GM12878 (cell line): ENCODE results near the gene USP12. TPM values are rescaled to one million over a fixed set of nuclear protein-coding genes. Genes with fewer than 3 reads are reported as not detected.

Experiments
- ATAC-seq: fragments of 200-7000 bp; cut with Tn5 transposase; 3 replicates; pipeline ENCODE4 v1.9.1; 2020; ENCODE audit warnings: mild to moderate bottlenecking, moderate library complexity
- BruUV-seq: library from RNA; stranded (reverse); fragments of 400-500 nt; replicated peaks from 2 replicates; lab custom pipeline; 2021; lab: Mats Ljungman, UMichigan
- CTCF ChIA-PET: fragments of 300-600 bp; sonication (Branson Sonifier 250); formaldehyde crosslinking; extraction: SDS; loops from one replicate; lab custom pipeline; 2021; ENCODE audit warnings: inconsistent platforms; lab: Yijun Ruan, JAX
- POLR2A ChIA-PET: fragments of 350-600 bp; formaldehyde crosslinking; extraction: SDS; loops from one replicate; lab custom pipeline; 2021; ENCODE audit warnings: inconsistent platforms; lab: Charles Lee
- RAD21 ChIA-PET: fragments of 300-600 bp; sonication (Branson Sonifier 250); formaldehyde crosslinking; loops from one replicate; lab custom pipeline; 2023; ENCODE audit warnings: antibody characterized with exemption; ENCODE audit not compliant: unreplicated experiment; lab: Charles Lee
- SMC1A ChIA-PET: fragments of 300-600 bp; sonication (Branson Sonifier 250); formaldehyde crosslinking; loops from one replicate; lab custom pipeline; 2023; ENCODE audit not compliant: unreplicated experiment, uncharacterized antibody; lab: Charles Lee
- DNase-seq: peaks from one replicate; pipeline ENCODE4 v3.0.0-alpha.2; 2011; ENCODE audit warnings: low read depth, low spot score
- FAIRE-seq: peaks from 3 replicates; lab custom pipeline; 2011; peaks lifted over from hg19 to GRCh38; lab: Jason Lieb, UNC
- H2AFZ ChIP-seq: 2 replicates; pipeline ENCODE4 v1.6.0; 2011; ENCODE audit warnings: low read depth, low read length, control low read depth; ENCODE audit not compliant: control insufficient read depth
- H3K27ac ChIP-seq: 2 replicates; pipeline ENCODE4 v1.5.1; 2011; ENCODE audit warnings: control low read depth; ENCODE audit not compliant: control insufficient read depth, insufficient read depth
- H3K27me3 ChIP-seq, 2 experiments: replicated peaks in 1 of 2; 2 replicates each; pipeline versions ENCODE4 v1.6.0 to v1.6.1; 2011; ENCODE audit warnings: low read length in 1 of 2; ENCODE audit not compliant: control insufficient read depth in 2 of 2, insufficient read depth in 2 of 2
- H3K36me3 ChIP-seq, 2 experiments: 2 replicates each; pipeline ENCODE4 v1.5.1; 2011; ENCODE audit warnings: low read length in 1 of 2; ENCODE audit not compliant: control insufficient read depth in 2 of 2, insufficient read depth in 2 of 2
- H3K4me1 ChIP-seq: 2 replicates; pipeline ENCODE4 v1.6.1; 2011; ENCODE audit warnings: mild to moderate bottlenecking, low read length, moderate library complexity, mixed read lengths; ENCODE audit not compliant: control insufficient read depth, insufficient read depth
- H3K4me2 ChIP-seq: 2 replicates; pipeline ENCODE4 v1.6.0; 2011; ENCODE audit warnings: control low read depth; ENCODE audit not compliant: control insufficient read depth, insufficient read depth
- H3K4me3 ChIP-seq: fragments of 200-600 bp; sonication (generic); 2 replicates; pipeline ENCODE4 v1.5.1; 2016
- H3K79me2 ChIP-seq: 2 replicates; pipeline ENCODE4 v1.6.0; 2011; ENCODE audit warnings: low read length; ENCODE audit not compliant: control insufficient read depth, insufficient read depth
- H3K9ac ChIP-seq: 2 replicates; pipeline ENCODE4 v1.8.0; 2011; ENCODE audit warnings: low read length, control low read depth, mixed read lengths; ENCODE audit not compliant: control insufficient read depth, insufficient read depth
- H3K9me3 ChIP-seq: replicated peaks from 3 replicates; pipeline ENCODE4 v1.5.1; 2011; ENCODE audit warnings: mild to moderate bottlenecking, low read length; ENCODE audit not compliant: control insufficient read depth, insufficient read depth
- H4K20me1 ChIP-seq: 2 replicates; pipeline ENCODE4 v1.6.0; 2011; ENCODE audit not compliant: control insufficient read depth, insufficient read depth
- CREB1 ChIP-seq: IDR thresholded peaks from 2 replicates; pipeline ENCODE4 v1.6.1; 2012; ENCODE audit warnings: low read depth, mild to moderate bottlenecking, inconsistent platforms
- HDAC6 ChIP-seq: fragments of 200-600 bp; sonication (generic); IDR thresholded peaks from one replicate; pipeline ENCODE4 v1.8.0; 2017; ENCODE audit warnings: antibody characterized with exemption; ENCODE audit not compliant: unreplicated experiment
- KDM1A ChIP-seq: fragments of 200-600 bp; sonication (generic); IDR thresholded peaks from 2 replicates; pipeline ENCODE4 v1.6.1; 2016; ENCODE audit warnings: borderline replicate concordance
- NRF1 ChIP-seq: conservative IDR thresholded peaks from 2 replicates; pipeline ENCODE4 v1.6.1; 2011; ENCODE audit warnings: mild to moderate bottlenecking, low read depth, low read length, improper control_type of control experiment
- RCOR1 ChIP-seq: conservative IDR thresholded peaks from 2 replicates; pipeline ENCODE4 v1.6.1; 2012; ENCODE audit warnings: low read depth, low read length, improper control_type of control experiment
- RUNX3 ChIP-seq: IDR thresholded peaks from 2 replicates; pipeline ENCODE4 v1.6.1; 2012; ENCODE audit warnings: low read length, inconsistent platforms
- SMC3 ChIP-seq: IDR thresholded peaks from 2 replicates; pipeline ENCODE4 v1.6.1; 2011; ENCODE audit warnings: low read length, improper control_type of control experiment, borderline replicate concordance
- in situ Hi-C: fragments of 300-500 bp; cut with MboI; formaldehyde crosslinking; loops from 9 replicates; pipeline ENCODE4 v1.14.3; 2018; ENCODE audit warnings: mixed read lengths
- intact Hi-C: fragments of 100-400 bp; cut with micrococcal nuclease; formaldehyde crosslinking; loops from one replicate; pipeline ENCODE4 v1.14.2; 2022; ENCODE audit not compliant: unreplicated experiment
- polyA plus RNA-seq, 11 experiments: library from polyadenylated mRNA; depleted of rRNA in 4 of 11; unstranded in 6 of 11; stranded (reverse) in 5 of 11; fragments of >200 nt; fragmentation: Nextera tagmentation in 4 of 11; fragmentation: Illumina TruSeq in 1 of 11; extraction: Ambion mirVana in 4 of 11; extraction: Trizol in 1 of 11; gene quantifications; 1 replicate in 1 of 11; 2 replicates in 10 of 11; pipeline versions ENCODE4 v1.2.1 to v1.2.3, GENCODE V29; 2011 to 2016; ENCODE audit warnings: inconsistent platforms in 2 of 11, missing spikeins in 2 of 11, low read depth in 1 of 11
- total RNA-seq, 4 experiments: library from RNA; depleted of rRNA in 3 of 4; stranded (reverse); fragments of >200 nt in 3 of 4; fragmentation: Illumina TruSeq in 1 of 4; extraction: Trizol in 1 of 4; gene quantifications; 2 replicates each; pipeline versions ENCODE4 v1.2.1 to v1.2.3, GENCODE V29; 2013 to 2021
- TF ChIP-seq, protein P1 (sequence below): fragments of 450-650 bp; conservative IDR thresholded peaks from 2 replicates; pipeline ENCODE4 v1.6.1; 2017; ENCODE audit warnings: mild to moderate bottlenecking, moderate library complexity
- TF ChIP-seq, protein P2 (sequence below): fragments of 450-650 bp; IDR thresholded peaks from 2 replicates; pipeline ENCODE4 v1.6.1; 2018; ENCODE audit warnings: borderline replicate concordance, mild to moderate bottlenecking; ENCODE audit not compliant: partially characterized antibody
- TF ChIP-seq, protein P3 (sequence below): fragments of 450-650 bp; IDR thresholded peaks from 2 replicates; pipeline ENCODE4 v1.6.1; 2017; ENCODE audit warnings: borderline replicate concordance

The USP12 gene
- total and polyA plus RNA-seq, 10 of the 15 experiments (the other 5 are each of a cell fraction or from before 2014, with no cell fraction given) = 3.5 to 32.2 (median 24.6) TPM

DNA sequence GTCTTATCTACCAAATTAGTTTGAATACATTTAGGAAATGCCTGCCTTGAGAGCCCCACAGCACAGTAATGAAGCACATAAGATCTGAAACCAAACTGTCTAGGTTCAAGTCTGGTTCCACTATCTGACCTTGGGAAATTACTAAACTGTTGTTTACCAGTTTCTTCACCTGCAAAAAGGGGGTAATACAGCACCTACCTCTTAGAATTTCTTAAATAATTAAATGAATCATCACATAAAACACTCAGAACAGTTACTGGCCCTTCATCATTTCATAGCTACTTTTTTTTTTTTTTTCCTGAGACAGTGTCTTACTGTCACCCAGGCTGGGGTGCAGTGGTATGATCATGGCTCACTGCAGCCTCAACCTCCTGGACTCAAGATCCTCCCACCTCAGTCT is 59.6 kb downstream of the USP12 start:
- FAIRE-seq = no peak
- POLR2A ChIA-PET = interaction anchor here (0.6 to 1.3 kb wide), 2 partner anchors 15 to 70 kb away, joined by 3 read pairs; no protein-coding TSS in a partner anchor

More for the DNA sequence above, 59.6 kb downstream of the USP12 start:
- H3K4me2 ChIP-seq = no peak overlapping the region; the same call in 1 of the 2 replicates
- RAD21 ChIA-PET = interaction anchor here (1.3 kb wide), 1 partner anchor 15 kb away, joined by 6 read pairs; no protein-coding TSS in a partner anchor
- no peak overlapping the region for H3K4me3 ChIP-seq
- no peaks in the 10 kb centered on the region for H3K27me3 ChIP-seq
- in situ Hi-C loops (no loop called here), intact Hi-C loops (no loop called here)
- TF ChIP-seq RUNX3 (no peak), KDM1A (no peak), HDAC6 (no peak), SMC3 (no peak), NRF1 (no peak), CREB1 (no peak), RCOR1 (no peak)
- TF ChIP-seq, protein P1, sequence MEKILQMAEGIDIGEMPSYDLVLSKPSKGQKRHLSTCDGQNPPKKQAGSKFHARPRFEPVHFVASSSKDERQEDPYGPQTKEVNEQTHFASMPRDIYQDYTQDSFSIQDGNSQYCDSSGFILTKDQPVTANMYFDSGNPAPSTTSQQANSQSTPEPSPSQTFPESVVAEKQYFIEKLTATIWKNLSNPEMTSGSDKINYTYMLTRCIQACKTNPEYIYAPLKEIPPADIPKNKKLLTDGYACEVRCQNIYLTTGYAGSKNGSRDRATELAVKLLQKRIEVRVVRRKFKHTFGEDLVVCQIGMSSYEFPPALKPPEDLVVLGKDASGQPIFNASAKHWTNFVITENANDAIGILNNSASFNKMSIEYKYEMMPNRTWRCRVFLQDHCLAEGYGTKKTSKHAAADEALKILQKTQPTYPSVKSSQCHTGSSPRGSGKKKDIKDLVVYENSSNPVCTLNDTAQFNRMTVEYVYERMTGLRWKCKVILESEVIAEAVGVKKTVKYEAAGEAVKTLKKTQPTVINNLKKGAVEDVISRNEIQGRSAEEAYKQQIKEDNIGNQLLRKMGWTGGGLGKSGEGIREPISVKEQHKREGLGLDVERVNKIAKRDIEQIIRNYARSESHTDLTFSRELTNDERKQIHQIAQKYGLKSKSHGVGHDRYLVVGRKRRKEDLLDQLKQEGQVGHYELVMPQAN = no peak
- TF ChIP-seq, protein P2, sequence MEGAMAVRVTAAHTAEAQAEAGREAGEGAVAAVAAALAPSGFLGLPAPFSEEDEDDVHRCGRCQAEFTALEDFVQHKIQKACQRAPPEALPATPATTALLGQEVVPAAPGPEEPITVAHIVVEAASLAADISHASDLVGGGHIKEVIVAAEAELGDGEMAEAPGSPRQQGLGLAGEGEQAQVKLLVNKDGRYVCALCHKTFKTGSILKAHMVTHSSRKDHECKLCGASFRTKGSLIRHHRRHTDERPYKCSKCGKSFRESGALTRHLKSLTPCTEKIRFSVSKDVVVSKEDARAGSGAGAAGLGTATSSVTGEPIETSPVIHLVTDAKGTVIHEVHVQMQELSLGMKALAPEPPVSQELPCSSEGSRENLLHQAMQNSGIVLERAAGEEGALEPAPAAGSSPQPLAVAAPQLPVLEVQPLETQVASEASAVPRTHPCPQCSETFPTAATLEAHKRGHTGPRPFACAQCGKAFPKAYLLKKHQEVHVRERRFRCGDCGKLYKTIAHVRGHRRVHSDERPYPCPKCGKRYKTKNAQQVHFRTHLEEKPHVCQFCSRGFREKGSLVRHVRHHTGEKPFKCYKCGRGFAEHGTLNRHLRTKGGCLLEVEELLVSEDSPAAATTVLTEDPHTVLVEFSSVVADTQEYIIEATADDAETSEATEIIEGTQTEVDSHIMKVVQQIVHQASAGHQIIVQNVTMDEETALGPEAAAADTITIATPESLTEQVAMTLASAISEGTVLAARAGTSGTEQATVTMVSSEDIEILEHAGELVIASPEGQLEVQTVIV = no peak
- TF ChIP-seq, protein P3, sequence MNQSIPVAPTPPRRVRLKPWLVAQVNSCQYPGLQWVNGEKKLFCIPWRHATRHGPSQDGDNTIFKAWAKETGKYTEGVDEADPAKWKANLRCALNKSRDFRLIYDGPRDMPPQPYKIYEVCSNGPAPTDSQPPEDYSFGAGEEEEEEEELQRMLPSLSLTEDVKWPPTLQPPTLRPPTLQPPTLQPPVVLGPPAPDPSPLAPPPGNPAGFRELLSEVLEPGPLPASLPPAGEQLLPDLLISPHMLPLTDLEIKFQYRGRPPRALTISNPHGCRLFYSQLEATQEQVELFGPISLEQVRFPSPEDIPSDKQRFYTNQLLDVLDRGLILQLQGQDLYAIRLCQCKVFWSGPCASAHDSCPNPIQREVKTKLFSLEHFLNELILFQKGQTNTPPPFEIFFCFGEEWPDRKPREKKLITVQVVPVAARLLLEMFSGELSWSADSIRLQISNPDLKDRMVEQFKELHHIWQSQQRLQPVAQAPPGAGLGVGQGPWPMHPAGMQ = no peak
- DNase-seq (no peak), ATAC-seq (peak; percentile 74)
- H4K20me1 ChIP-seq = no peaks in the 10 kb centered on the region
- H2AFZ ChIP-seq = no peak overlapping the region
- no peak overlapping the region; the same call in 1 of the 2 replicates for H3K27ac ChIP-seq
- CTCF ChIA-PET = no interaction called here
- no TSS peak for BruUV-seq
- peaks cover 22% of the 10 kb centered on the region; the same call in 1 of the 2 replicates for H3K4me1 ChIP-seq
- SMC1A ChIA-PET = no interaction called here
- peaks cover 17% of the 10 kb centered on the region for H3K79me2 ChIP-seq
- H3K9me3 ChIP-seq = no peaks in the 10 kb centered on the region; the same call in 2 of the 3 replicates
- H3K9ac ChIP-seq = no peak overlapping the region
- no peaks in the 10 kb centered on the region; a peak in 1 of 4 replicates for H3K36me3 ChIP-seq
